ENCODE data around the gene SLCO3A1. TPM values are rescaled to one million over a fixed set of nuclear protein-coding genes. Genes with fewer than 3 reads are reported as not detected.

Gene SLCO3A1
- total and polyA plus RNA-seq, 5 experiments from 2014 or later, result 9.3 to 12.9 (median 11.8) TPM

GRCh38 chr15:91936927-91937326 is 83.4 kb downstream of the SLCO3A1 start:
- Mint-ChIP-seq H3K9me3 (peaks cover 0 to 7% (median 0%) of the 10 kb centered on the region in 9 donors), H3K27ac (no peak overlapping the region), H3K4me3 (no peak overlapping the region), H3K27me3 (no peaks in the 10 kb centered on the region), H3K36me3 (peaks cover 0 to 10% (median 0%) of the 10 kb centered on the region in 3 donors), H3K4me1 (peaks cover 13 to 45% (median 21%) of the 10 kb centered on the region in 4 donors)
- DNase-seq, result no peak
- POLR2A ChIA-PET, result no interaction called here
- ATAC-seq, result no peak

DNA sequence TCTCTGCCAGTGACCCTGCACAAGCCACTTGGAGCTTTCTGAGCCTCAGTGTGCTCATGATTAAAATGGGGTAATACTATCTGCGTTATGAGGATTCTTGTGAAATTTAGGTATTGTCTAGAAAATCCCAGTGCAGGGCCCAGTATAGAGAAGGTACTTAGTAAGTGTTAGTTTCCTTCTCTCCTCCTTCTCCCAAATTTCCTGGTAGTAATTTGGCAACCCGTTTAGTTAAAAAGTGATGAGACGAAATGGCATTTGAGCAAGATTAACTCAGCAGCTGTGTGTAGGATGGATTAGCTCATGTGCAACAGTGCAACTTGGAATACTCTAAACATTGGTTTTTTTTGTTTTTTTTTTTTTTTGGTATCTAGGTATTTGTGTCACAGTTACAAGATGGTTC is 84.6 kb downstream of the SLCO3A1 start:
- POLR2A ChIA-PET, result no interaction called here
- peaks cover 0 to 7% (median 0%) of the 10 kb centered on the region in 9 donors for H3K9me3 Mint-ChIP-seq
- peaks cover 0 to 10% (median 0%) of the 10 kb centered on the region in 3 donors for H3K36me3 Mint-ChIP-seq
- H3K27me3 Mint-ChIP-seq, result no peaks in the 10 kb centered on the region
- ATAC-seq, result no peak
- no peak overlapping the region for H3K27ac Mint-ChIP-seq
- H3K4me1 Mint-ChIP-seq, result peaks cover 16 to 56% (median 25%) of the 10 kb centered on the region in 4 donors
- H3K4me3 Mint-ChIP-seq, result no peak overlapping the region
- no peak for DNase-seq

GRCh38 chr15:91939403-91939831 is 85.9 kb downstream of the SLCO3A1 start:
- no peak for DNase-seq
- POLR2A ChIA-PET, result no interaction called here
- peaks cover 0 to 4% (median 0%) of the 10 kb centered on the region in 3 donors for H3K36me3 Mint-ChIP-seq
- no peak for ATAC-seq
- H3K4me1 Mint-ChIP-seq, result peaks cover 20 to 58% (median 28%) of the 10 kb centered on the region in 4 donors
- H3K27me3 Mint-ChIP-seq, result no peaks in the 10 kb centered on the region
- peak overlapping the region in 1 of 10 donors; percentile 89 for H3K27ac Mint-ChIP-seq
- no peak overlapping the region for H3K4me3 Mint-ChIP-seq
- H3K9me3 Mint-ChIP-seq, result peaks cover 0 to 3% (median 0%) of the 10 kb centered on the region in 9 donors

GRCh38 chr15:91940496-91941381 is 87.2 kb downstream of the SLCO3A1 start:
- no peaks in the 10 kb centered on the region for H3K9me3 Mint-ChIP-seq
- peaks cover 0 to 2% (median 0%) of the 10 kb centered on the region in 3 donors for H3K36me3 Mint-ChIP-seq
- no peak overlapping the region for H3K4me3 Mint-ChIP-seq
- POLR2A ChIA-PET, result interaction anchor here (1.3 kb wide), 1 partner anchor 89 kb away, joined by 3 read pairs; no protein-coding TSS in a partner anchor
- peaks cover 17 to 53% (median 22%) of the 10 kb centered on the region in 4 donors for H3K4me1 Mint-ChIP-seq
- ATAC-seq, result no peak
- peak overlapping the region in 2 of 10 donors; percentile 32 to 89 for H3K27ac Mint-ChIP-seq
- H3K27me3 Mint-ChIP-seq, result peaks cover 0 to 9% (median 0%) of the 10 kb centered on the region in 5 donors
- DNase-seq, result no peak

DNA sequence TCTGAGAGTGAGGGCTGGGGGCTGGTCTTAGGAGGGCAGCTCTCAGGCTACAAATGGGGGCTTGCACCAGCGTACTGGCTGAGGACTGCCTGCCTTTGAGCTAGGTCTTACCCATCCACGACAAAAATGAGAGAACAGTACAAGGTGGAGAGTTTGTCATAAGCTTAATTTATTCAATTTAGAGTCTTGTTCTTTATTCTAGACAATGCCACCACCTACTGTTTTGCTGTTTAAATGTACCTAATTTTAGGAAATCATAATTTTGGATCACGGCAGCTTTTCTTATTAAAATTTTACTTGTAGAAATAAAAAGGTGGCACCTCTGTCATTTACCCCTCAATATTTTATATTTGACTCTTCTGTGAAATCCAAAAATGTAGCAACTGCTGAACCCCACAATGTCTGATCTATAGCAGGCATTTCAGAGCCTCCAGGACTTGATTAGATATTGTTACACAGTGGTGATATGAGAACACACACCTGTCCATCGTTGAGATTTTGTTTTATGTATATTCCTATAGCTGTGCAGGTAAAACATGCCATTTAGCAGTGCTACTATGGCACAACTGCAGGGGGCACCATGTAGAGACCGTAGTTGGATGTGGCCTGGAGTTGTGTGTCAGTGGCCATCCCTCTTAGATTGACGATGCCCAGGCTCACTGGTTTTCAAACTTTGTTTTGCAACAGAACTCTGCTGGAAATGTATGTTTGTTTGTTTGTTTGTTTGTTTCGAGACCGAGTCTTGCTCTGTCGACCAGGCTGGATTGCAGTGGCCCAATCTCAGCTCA is 88.6 kb downstream of the SLCO3A1 start:
- POLR2A ChIA-PET, result interaction anchor here (1.0 to 1.3 kb wide), 3 partner anchors 89 to 235 kb away, joined by 3 to 4 read pairs (median 3); no protein-coding TSS in a partner anchor
- peak in 2 of 10 donors; percentile 9 to 23 for DNase-seq
- peak; percentile 32 to 50 for ATAC-seq

DNA sequence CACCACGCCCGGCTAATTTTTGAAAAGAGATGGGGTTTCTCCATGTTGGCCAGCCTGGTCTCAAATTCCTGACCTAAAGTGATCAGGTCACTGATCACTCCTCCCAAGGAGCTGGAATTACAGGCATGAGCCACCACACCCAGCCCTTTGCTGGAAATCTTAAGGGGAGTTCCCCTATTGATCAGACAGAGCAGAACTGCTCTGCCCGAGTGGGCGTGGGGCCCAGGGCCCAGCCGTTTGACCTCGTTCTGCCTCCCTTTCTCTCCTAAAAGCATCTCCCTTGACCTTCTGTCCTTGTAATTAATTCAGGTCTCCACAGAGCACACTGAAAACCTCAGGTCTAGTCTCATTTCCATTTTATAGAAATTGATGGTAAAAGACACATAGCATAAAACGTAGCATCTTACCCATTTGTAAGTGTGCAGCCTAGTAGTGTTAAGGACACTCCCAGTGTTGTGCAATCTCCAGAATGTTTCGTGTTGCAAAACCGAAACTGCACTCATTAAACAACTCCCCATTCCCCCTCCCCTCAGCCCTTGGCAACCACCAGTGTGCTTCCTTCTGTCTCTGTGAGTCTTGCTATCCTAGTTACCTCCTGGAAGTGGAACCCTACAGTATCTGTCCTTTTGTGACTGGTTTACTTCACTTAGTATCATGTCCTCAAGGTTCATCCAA is 89.3 kb downstream of the SLCO3A1 start:
- Mint-ChIP-seq H3K4me3 (peak overlapping the region in 4 of 10 donors; percentile 14 to 71 (median 54)), H3K36me3 (peaks cover 0 to 2% (median 0%) of the 10 kb centered on the region in 3 donors), H3K4me1 (peaks cover 23 to 72% (median 31%) of the 10 kb centered on the region in 4 donors), H3K27me3 (peaks cover 0 to 10% (median 0%) of the 10 kb centered on the region in 5 donors), H3K27ac (peak overlapping the region in 4 of 10 donors; percentile 7 to 62 (median 32)), H3K9me3 (no peaks in the 10 kb centered on the region)
- ATAC-seq, result peak in 1 of 2 donors; percentile 53
- POLR2A ChIA-PET, result no interaction called here
- DNase-seq, result peak in 1 of 10 donors; percentile 9

More for the DNA sequence above, 88.6 kb downstream of the SLCO3A1 start:
- Mint-ChIP-seq H3K27ac (no peak overlapping the region), H3K4me1 (peaks cover 21 to 64% (median 25%) of the 10 kb centered on the region in 4 donors), H3K36me3 (peaks cover 0 to 2% (median 0%) of the 10 kb centered on the region in 3 donors), H3K27me3 (peaks cover 0 to 10% (median 0%) of the 10 kb centered on the region in 5 donors), H3K9me3 (no peaks in the 10 kb centered on the region), H3K4me3 (no peak overlapping the region)

- Mint-ChIP-seq H3K27me3 (peaks cover 0 to 10% (median 0%) of the 10 kb centered on the region in 5 donors), H3K4me1 (peaks cover 26 to 75% (median 34%) of the 10 kb centered on the region in 4 donors), H3K4me3 (no peak overlapping the region), H3K9me3 (no peaks in the 10 kb centered on the region), H3K36me3 (peaks cover 0 to 2% (median 0%) of the 10 kb centered on the region in 3 donors), H3K27ac (no peak overlapping the region)
- ATAC-seq, result no peak
- POLR2A ChIA-PET, result interaction anchor here (0.5 kb wide), 1 partner anchor 36 kb away, joined by 4 read pairs; no protein-coding TSS in a partner anchor
- no peak for DNase-seq
These were observed 90.8 kb downstream of the SLCO3A1 start for GRCh38 chr15:91944331-91944730.

GRCh38 chr15:91945385-91945784 is 91.9 kb downstream of the SLCO3A1 start:
- Mint-ChIP-seq H3K27me3 (peaks cover 0 to 10% (median 0%) of the 10 kb centered on the region in 5 donors), H3K27ac (peak overlapping the region in 1 of 10 donors; percentile 9)

DNA sequence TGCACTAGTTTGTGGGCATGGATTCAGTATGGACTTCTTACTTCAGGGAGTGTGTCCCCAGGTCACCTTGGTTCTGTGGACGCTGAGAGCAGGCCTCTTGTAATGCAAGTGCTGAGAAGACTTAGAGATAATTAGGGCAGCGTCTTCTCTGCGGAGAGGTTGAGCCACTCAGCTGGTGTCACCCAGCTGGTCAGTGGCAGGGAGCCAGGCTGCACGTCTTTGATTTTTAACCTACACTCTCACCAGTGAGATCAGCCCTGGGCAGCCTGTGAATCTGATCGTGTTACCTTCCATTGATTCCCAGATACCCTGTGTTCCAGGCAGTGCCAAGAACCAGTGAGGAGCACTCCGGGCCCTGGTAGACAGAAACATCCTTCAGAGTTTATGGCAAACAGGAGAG is 92.6 kb downstream of the SLCO3A1 start:
- Mint-ChIP-seq H3K36me3 (peaks cover 0 to 2% (median 0%) of the 10 kb centered on the region in 3 donors), H3K9me3 (no peaks in the 10 kb centered on the region), H3K27ac (no peak overlapping the region), H3K4me1 (peaks cover 32 to 71% (median 37%) of the 10 kb centered on the region in 4 donors), H3K4me3 (no peak overlapping the region), H3K27me3 (peaks cover 0 to 10% (median 0%) of the 10 kb centered on the region in 5 donors)
- DNase-seq, result no peak
- POLR2A ChIA-PET, result no interaction called here
- ATAC-seq, result no peak

More at GRCh38 chr15:91945385-91945784, 91.9 kb downstream of the SLCO3A1 start:
- Mint-ChIP-seq H3K4me1 (peaks cover 28 to 71% (median 36%) of the 10 kb centered on the region in 4 donors), H3K9me3 (no peaks in the 10 kb centered on the region), H3K36me3 (peaks cover 0 to 2% (median 0%) of the 10 kb centered on the region in 3 donors), H3K4me3 (no peak overlapping the region)
- POLR2A ChIA-PET, result no interaction called here
- DNase-seq (no peak), ATAC-seq (no peak)

DNA sequence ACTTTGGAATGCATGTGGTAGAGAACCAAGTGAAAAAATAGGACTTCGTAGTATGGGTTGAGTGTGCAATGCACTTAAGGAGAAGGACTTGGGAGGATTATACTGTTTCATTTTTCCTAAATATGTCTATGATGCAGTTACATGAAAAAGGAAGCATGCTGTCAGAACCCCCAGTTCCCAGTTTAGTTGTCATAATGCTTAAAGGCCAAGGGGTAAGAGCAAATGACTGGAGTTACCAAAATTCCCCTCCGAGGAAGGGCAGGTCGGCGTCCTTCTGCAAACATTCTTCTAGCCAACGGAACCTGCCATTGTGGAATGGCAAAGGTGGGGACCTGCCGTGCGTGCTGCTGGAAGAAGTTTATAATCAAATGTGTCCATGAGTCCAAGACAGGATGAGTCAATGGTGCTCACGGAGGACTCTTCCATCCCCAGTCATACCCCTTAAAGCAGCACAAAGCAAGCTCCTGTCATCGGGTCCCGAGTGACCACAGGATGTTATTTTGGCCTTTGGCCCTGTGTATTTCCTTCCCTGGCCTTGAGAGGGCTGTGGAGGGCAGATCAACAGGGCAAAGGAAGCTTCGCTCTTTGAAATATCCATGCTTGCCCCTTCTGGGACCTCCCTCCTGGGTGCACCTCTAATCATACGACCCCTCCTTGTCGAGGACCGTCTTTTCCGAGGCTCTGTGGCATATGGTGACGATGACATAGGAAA is 93.2 kb downstream of the SLCO3A1 start:
- no peak overlapping the region for H3K27ac Mint-ChIP-seq
- H3K36me3 Mint-ChIP-seq, result peaks cover 0 to 2% (median 0%) of the 10 kb centered on the region in 3 donors

DNA sequence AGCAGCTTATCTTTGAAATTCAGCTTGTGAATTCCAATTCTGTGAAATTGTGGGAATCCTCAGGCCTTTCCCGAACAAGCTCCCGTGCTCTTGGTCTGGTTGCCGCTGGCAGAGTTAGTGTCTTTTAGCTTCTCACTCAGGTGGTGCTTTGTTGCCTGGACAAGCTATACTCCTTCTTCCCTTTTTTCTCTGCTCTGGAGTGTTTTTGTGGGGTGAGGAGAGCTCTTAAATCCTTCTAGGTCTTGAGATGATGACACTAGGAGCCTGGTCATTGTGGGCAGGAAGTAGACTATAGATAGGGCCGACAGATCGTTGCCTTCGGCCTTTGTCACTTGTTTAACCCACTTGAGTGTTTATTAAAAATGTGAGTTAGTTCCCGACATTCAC is 93.8 kb downstream of the SLCO3A1 start:
- H3K27ac Mint-ChIP-seq, result no peak overlapping the region
- peaks cover 0 to 10% (median 0%) of the 10 kb centered on the region in 5 donors for H3K27me3 Mint-ChIP-seq
- ATAC-seq (no peak), DNase-seq (no peak)
- H3K4me3 Mint-ChIP-seq, result peak overlapping the region in 2 of 10 donors; percentile 9 to 42
- H3K36me3 Mint-ChIP-seq, result peaks cover 0 to 2% (median 0%) of the 10 kb centered on the region in 3 donors
- peaks cover 32 to 72% (median 42%) of the 10 kb centered on the region in 4 donors for H3K4me1 Mint-ChIP-seq
- POLR2A ChIA-PET, result no interaction called here
- H3K9me3 Mint-ChIP-seq, result no peaks in the 10 kb centered on the region

More for the DNA sequence above, 93.2 kb downstream of the SLCO3A1 start:
- peak overlapping the region in 1 of 10 donors; percentile 26 for H3K4me3 Mint-ChIP-seq
- POLR2A ChIA-PET, result no interaction called here
- no peaks in the 10 kb centered on the region for H3K9me3 Mint-ChIP-seq
- H3K27me3 Mint-ChIP-seq, result peaks cover 0 to 10% (median 0%) of the 10 kb centered on the region in 5 donors
- DNase-seq (no peak), ATAC-seq (no peak)
- peaks cover 33 to 71% (median 39%) of the 10 kb centered on the region in 4 donors for H3K4me1 Mint-ChIP-seq
